Mucosa of descending colon (tissue), 3 donors: ENCODE results near the gene HSPA12A. TPM values are rescaled to one million over a fixed set of nuclear protein-coding genes. Genes with fewer than 3 reads are reported as not detected.

Experiments
- ATAC-seq: fragments of 200-7000 bp; cut with Tn5 transposase; one replicate; pipeline ENCODE4 v1.9.1; 2020; ENCODE audit warnings: mild to moderate bottlenecking, moderate library complexity
- DNase-seq, 3 donors: peaks; one replicate each; pipeline ENCODE4 v3.0.0-alpha.2; 2020
- H3K36me3 ChIP-seq: fragments of 200-600 bp; one replicate; pipeline ENCODE4 v1.8.0; 2021; ENCODE audit warnings: low read depth, mild to moderate bottlenecking
- H3K4me1 ChIP-seq: fragments of 200-600 bp; one replicate; pipeline ENCODE4 v1.8.0; 2021; ENCODE audit warnings: low read depth, mild to moderate bottlenecking
- H3K4me3 ChIP-seq: fragments of 200-600 bp; one replicate; pipeline ENCODE4 v1.8.0; 2021; ENCODE audit warnings: mild to moderate bottlenecking
- H3K9me3 ChIP-seq: fragments of 200-600 bp; one replicate; pipeline ENCODE4 v1.8.0; 2021; ENCODE audit warnings: mild to moderate bottlenecking
- intact Hi-C, 2 donors: fragments of 100-400 bp; cut with DNase I in 1 of 2; cut with micrococcal nuclease in 1 of 2; formaldehyde crosslinking; loops; one replicate each; pipeline versions ENCODE4 v1.11.0 to v1.11.1; 2022; cut with DNase I, micrococcal nuclease
- total RNA-seq, 3 donors: library from RNA; stranded (reverse); fragmentation: NEBNext Ultra II Directional in 2 of 3; extraction: Animal tissue kit (Norgen Biotek cat#: 25700) in 2 of 3; gene quantifications; one replicate each; pipeline versions ENCODE4 v1.2.1 to v1.2.4, GENCODE V29; 2021 to 2023
- TF ChIP-seq, protein P1 (sequence below): fragments of 200-600 bp; IDR thresholded peaks from one replicate; pipeline ENCODE4 v1.8.0; 2022; ENCODE audit warnings: antibody characterized with exemption, mild to moderate bottlenecking
- donor health status: DM: no; HTN: no; CAD: no; lungs with moderate emphysema.
- donor health status: DM: no; HTN: no; CAD: no.
- donor health status: DM: no; HTN: yes; CAD: no.

Gene HSPA12A
- total RNA-seq, 3 donors from 2014 or later: 7.7 to 20.6 (median 8.8) TPM

DNA sequence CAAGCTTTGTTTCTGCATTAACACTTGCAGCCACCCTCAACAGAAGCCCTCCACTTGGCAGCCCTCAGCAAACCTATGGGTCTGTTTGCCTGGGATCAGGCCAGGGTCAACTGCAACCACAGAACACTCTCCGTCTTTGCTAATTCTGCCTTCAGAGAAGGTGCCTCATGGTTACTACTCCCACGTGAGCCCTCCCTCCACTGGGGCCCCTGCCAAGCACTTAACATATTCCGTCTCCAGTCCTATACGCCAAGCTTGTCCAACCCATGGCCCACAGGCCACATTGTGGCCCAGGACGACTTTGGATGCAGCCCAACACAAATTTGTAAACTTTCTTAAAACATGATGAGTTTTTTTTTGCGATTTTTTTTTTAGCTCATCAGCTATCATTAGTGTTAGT, 54.7 kb downstream of the HSPA12A start:
- Histone ChIP-seq H3K9me3 (no peaks in the 10 kb centered on the region), H3K36me3 (no peaks in the 10 kb centered on the region), H3K4me1 (no peaks in the 10 kb centered on the region), H3K4me3 (no peak overlapping the region)
- intact Hi-C loops: no loop called here
- ATAC-seq (no peak), DNase-seq (no peak)
- TF ChIP-seq, protein P1, sequence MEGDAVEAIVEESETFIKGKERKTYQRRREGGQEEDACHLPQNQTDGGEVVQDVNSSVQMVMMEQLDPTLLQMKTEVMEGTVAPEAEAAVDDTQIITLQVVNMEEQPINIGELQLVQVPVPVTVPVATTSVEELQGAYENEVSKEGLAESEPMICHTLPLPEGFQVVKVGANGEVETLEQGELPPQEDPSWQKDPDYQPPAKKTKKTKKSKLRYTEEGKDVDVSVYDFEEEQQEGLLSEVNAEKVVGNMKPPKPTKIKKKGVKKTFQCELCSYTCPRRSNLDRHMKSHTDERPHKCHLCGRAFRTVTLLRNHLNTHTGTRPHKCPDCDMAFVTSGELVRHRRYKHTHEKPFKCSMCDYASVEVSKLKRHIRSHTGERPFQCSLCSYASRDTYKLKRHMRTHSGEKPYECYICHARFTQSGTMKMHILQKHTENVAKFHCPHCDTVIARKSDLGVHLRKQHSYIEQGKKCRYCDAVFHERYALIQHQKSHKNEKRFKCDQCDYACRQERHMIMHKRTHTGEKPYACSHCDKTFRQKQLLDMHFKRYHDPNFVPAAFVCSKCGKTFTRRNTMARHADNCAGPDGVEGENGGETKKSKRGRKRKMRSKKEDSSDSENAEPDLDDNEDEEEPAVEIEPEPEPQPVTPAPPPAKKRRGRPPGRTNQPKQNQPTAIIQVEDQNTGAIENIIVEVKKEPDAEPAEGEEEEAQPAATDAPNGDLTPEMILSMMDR: no peak

DNA sequence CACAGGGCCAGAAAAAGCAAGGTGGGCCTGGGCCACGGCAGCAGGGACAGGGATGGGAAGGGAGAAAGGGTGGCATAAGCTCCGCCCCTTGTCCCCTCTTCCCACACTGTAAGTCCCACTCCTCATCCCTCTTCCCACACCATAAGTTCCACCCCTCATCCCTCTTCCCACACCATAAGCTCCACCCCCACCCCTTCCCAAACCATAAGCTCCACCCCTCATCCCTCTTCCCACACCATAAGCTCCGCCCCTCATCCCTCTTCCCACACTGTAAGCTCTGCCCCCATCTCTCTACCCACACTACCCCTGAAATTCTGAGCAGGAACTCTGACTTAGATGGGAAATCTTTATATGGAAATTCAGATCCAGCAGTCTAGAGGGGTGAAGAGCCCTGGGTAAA, 55.7 kb downstream of the HSPA12A start:
- intact Hi-C loops: no loop called here
- TF ChIP-seq, protein P1: no peak
- no peak for DNase-seq

DNA sequence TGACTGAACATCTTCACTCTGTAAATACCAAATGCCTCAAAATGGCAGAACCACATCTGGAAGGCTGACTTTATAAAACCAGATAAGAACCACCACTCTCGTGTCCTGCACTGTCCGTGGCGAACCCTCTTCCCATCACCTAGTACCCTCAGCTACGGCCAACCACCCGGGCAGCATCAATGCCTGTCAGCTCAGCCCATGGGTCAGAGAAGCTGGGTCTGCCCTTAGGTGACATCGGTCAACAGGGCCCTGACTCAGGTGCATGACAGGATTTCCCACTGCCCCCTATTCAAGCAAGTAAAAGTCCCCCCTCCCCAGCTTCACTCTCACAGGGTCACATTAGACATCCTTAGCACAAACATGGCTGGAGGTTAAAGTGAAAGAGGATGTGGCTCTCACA, 56.6 kb downstream of the HSPA12A start:
- Histone ChIP-seq H3K4me1 (no peaks in the 10 kb centered on the region), H3K9me3 (no peaks in the 10 kb centered on the region), H3K36me3 (no peaks in the 10 kb centered on the region), H3K4me3 (no peak overlapping the region)
- intact Hi-C loops: no loop called here
- no peak for ATAC-seq
- DNase-seq: no peak
- TF ChIP-seq, protein P1: no peak

More for the DNA sequence above, 55.7 kb downstream of the HSPA12A start:
- no peak for ATAC-seq
- H3K36me3 ChIP-seq: no peaks in the 10 kb centered on the region
- H3K4me3 ChIP-seq: no peak overlapping the region
- H3K4me1 ChIP-seq: no peaks in the 10 kb centered on the region
- no peaks in the 10 kb centered on the region for H3K9me3 ChIP-seq

DNA sequence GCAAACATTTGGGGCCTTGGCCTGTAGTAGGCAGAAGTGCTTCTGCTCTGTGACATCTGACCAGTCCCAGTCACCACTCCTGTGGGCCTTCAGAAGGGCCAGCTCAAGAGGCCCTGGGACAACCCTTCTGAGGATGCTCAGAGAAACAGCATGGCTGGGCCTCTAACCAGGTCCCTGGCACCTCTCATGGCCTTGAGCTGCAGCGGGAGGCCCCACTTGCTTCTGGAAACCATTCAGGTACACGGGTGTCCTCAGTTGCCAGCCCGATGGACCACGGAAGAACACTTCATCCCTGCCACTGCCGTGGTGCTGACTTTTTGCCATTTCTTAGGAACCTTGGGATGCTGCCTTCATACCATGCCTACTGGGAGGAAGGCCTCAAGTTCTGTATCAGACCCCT, 57.6 kb downstream of the HSPA12A start:
- DNase-seq: no peak
- Histone ChIP-seq H3K4me3 (no peak overlapping the region), H3K36me3 (no peaks in the 10 kb centered on the region), H3K4me1 (no peaks in the 10 kb centered on the region), H3K9me3 (no peaks in the 10 kb centered on the region)
- TF ChIP-seq, protein P1: no peak
- intact Hi-C loops: loop anchor here (5.0 kb wide), 1 partner anchor 103 kb away; no protein-coding TSS in a partner anchor
- no peak for ATAC-seq

DNA sequence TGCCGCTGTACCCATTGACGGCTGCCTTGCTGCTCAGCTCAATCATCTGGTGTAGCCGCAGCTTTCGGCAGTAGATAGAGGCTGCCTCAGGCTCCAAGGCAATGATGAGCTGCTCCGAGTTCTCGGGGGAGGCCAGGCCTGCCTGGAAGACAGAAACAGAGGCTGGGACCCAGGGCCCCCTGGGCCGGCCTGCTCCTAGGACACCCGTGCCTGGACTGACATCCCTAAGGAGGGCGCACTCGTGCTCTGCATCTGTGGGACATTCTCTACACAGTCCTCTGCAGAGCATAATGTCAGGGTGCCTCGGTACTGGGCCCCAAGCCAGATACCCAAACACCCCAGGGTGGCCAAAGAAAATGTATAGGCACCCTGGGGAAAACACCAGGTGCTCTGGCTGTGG, 58.5 kb downstream of the HSPA12A start:
- TF ChIP-seq, protein P1: no peak
- no peak overlapping the region for H3K4me3 ChIP-seq
- intact Hi-C loops: loop anchor here (5.0 kb wide), 1 partner anchor 103 kb away; no protein-coding TSS in a partner anchor
- ATAC-seq: no peak
- no peaks in the 10 kb centered on the region for H3K9me3 ChIP-seq
- no peaks in the 10 kb centered on the region for H3K4me1 ChIP-seq
- no peak for DNase-seq
- H3K36me3 ChIP-seq: no peaks in the 10 kb centered on the region

DNA sequence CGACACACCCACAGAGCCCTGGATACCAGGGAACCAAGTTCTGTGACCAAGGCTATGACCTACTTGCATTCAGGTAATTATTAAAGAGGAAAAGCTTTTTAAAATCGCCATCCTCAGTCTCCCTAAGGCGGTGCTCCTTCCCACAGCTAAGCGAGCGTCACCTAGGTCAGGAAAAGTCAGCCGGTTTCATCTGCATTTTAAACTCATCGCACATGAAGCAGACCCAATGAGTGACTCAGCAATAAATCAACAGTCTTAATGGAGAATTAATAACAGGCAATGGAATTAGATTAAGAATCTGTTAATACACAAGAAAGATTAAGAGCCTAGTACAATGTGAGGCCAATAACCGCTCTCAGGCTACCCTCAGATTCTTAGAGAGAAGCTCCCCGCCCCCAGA, 59.2 kb downstream of the HSPA12A start:
- intact Hi-C loops: loop anchor here (5.0 kb wide), 1 partner anchor 104 kb away; no protein-coding TSS in a partner anchor

More for the DNA sequence above, 59.2 kb downstream of the HSPA12A start:
- Histone ChIP-seq H3K36me3 (no peaks in the 10 kb centered on the region), H3K4me1 (no peaks in the 10 kb centered on the region), H3K9me3 (no peaks in the 10 kb centered on the region), H3K4me3 (no peak overlapping the region)
- no peak for DNase-seq
- TF ChIP-seq, protein P1: no peak
- no peak for ATAC-seq
